Heart left ventricle (tissue), 16 donors: ENCODE measurements around the gene TNFAIP8L3. TPM values are rescaled to one million over a fixed set of nuclear protein-coding genes. Genes with fewer than 3 reads are reported as not detected.
A peak's percentile ranks its signal among the peaks of the same experiment; 100 is the strongest.

Source experiments
- ATAC-seq, 4 donors: fragments of 200-7000 bp; cut with Tn5 transposase; one replicate each; pipeline ENCODE4 v1.9.1; 2020 to 2022; ENCODE audit warnings: moderate library complexity in 4 of 4, mild to moderate bottlenecking in 3 of 4, moderate number of reproducible peaks in 1 of 4
- DNase-seq, 5 donors: peaks; one replicate each; pipeline ENCODE4 v3.0.0-alpha.2; 2020
- H3K27ac ChIP-seq, 12 donors: fragments of 200-600 bp; sonication (generic) in 4 of 12; one replicate each; pipeline versions ENCODE4 v1.5.0 to v1.8.0; 2016 to 2022; ENCODE audit warnings: mild to moderate bottlenecking in 2 of 12
- H3K27me3 ChIP-seq, 9 donors: fragments of 200-600 bp; sonication (generic) in 2 of 9; one replicate each; pipeline versions ENCODE4 v1.5.1 to v1.8.0; 2016 to 2022; ENCODE audit warnings: mild to moderate bottlenecking in 3 of 9
- H3K36me3 ChIP-seq, 9 donors: fragments of 200-600 bp; sonication (generic) in 2 of 9; one replicate each; pipeline versions ENCODE4 v1.5.0 to v1.8.0; 2018 to 2022; ENCODE audit warnings: mild to moderate bottlenecking in 2 of 9
- H3K4me1 ChIP-seq, 12 donors: fragments of 200-600 bp; sonication (generic) in 4 of 12; one replicate each; pipeline versions ENCODE4 v1.5.0 to v1.8.0; 2016 to 2022; ENCODE audit warnings: mild to moderate bottlenecking in 3 of 12
- H3K4me3 ChIP-seq, 12 donors: fragments of 200-600 bp; sonication (generic) in 4 of 12; one replicate each; pipeline versions ENCODE4 v1.5.0 to v1.8.0; 2017 to 2022; ENCODE audit warnings: mild to moderate bottlenecking in 9 of 12, moderate library complexity in 4 of 12
- H3K9me3 ChIP-seq, 12 donors: fragments of 200-600 bp; sonication (generic) in 4 of 12; one replicate each; pipeline versions ENCODE4 v1.5.0 to v1.8.0; 2016 to 2022; ENCODE audit warnings: mild to moderate bottlenecking in 1 of 12
- POLR2A ChIP-seq, 2 donors: fragments of 450-650 bp; IDR thresholded peaks; one replicate each; pipeline ENCODE4 v1.6.1; 2017; ENCODE audit warnings: antibody characterized with exemption in 2 of 2, mild to moderate bottlenecking in 2 of 2, moderate library complexity in 2 of 2
- WGBS, 4 donors: extraction: QIAGEN DNeasy Blood & Tissue Kit in 2 of 4; methylation state at CpG; one replicate each; pipeline versions ENCODE4 v1.1.5 to v1.1.7; 2013 to 2018; 5-methylcytosine and 5-hydroxymethylcytosine counted together
- intact Hi-C, 10 donors: fragments of 100-400 bp; cut with DNase I; formaldehyde crosslinking; loops; one replicate each; pipeline versions ENCODE4 v1.11.1 to v1.14.2; 2022
- polyA plus RNA-seq, 2 donors: library from polyadenylated mRNA; stranded (reverse); fragments of 200-250 nt; gene quantifications; one replicate each; pipeline ENCODE4 v1.2.3, GENCODE V29; 2013
- total RNA-seq, 9 donors: library from RNA; depleted of rRNA in 2 of 9; stranded (reverse); fragments of >200 nt in 2 of 9; fragmentation: NEBNext Ultra II Directional in 3 of 9; extraction: Animal tissue kit (Norgen Biotek cat#: 25700) in 3 of 9; gene quantifications; one replicate each; pipeline versions ENCODE4 v1.1.0 to v1.2.4, GENCODE V29; 2016 to 2023
- TF ChIP-seq, protein P1 (sequence below), 12 donors: fragments of 200-600 bp; sonication (generic) in 4 of 12; IDR thresholded peaks; one replicate each; pipeline versions ENCODE4 v1.5.0 to v1.8.0; 2018 to 2022; ENCODE audit warnings: antibody characterized with exemption in 12 of 12, mild to moderate bottlenecking in 5 of 12
- donor health status: ischemic (EF 13 %, LVEDD 7.1; RV severe dilation, severe dysfunction).
- donor health status: healthy with polysubstance abuse.
- donor health status: DM: no; HTN: yes; CAD: no.
- donor health status: DM: no; HTN: no; CAD: no.
- donor health status: ischemic (EF 25% LVEDD 6.9; RV normal size, moderate dysfunction).
- donor health status: ischemic (EF 25% LVEDD 5.7; RV mildly dilated, moderate dysfunction).
- donor health status: healthy.
- donor health status: DM: yes; HTN: yes; CAD: no.
- donor health status: ischemic (EF 35%, LVEDD 5.7; RV mildly dilated, moderate dysfunction).
- donor health status: nonischemic (EF 11% LVEDD 7.7; RV severe dilation, severe dysfunction).
- donor health status: DM: yes; HTN: yes; CAD: no.
- donor health status: PGD.
- donor health status: ischemic (EF 29% LVEDD 5.4; RV normal size, mild dysfunction).
- donor health status: nonischemic (EF 23%, LVEDD 6.1; RV moderate dilation, normal function).

The TNFAIP8L3 gene
- total and polyA plus RNA-seq, 11 donors: 1.3 to 28.0 (median 3.1) TPM

GRCh38 chr15:51080286-51080685 is 14.4 kb downstream of the TNFAIP8L3 start:
- WGBS, 4 donors: 90 to 93% (median 91%) methylated on average over 5 of the region's 5 CpGs
- no peak for TF ChIP-seq POLR2A (IDR thresholded peaks at IDR 0.05)
- TF ChIP-seq, protein P1, sequence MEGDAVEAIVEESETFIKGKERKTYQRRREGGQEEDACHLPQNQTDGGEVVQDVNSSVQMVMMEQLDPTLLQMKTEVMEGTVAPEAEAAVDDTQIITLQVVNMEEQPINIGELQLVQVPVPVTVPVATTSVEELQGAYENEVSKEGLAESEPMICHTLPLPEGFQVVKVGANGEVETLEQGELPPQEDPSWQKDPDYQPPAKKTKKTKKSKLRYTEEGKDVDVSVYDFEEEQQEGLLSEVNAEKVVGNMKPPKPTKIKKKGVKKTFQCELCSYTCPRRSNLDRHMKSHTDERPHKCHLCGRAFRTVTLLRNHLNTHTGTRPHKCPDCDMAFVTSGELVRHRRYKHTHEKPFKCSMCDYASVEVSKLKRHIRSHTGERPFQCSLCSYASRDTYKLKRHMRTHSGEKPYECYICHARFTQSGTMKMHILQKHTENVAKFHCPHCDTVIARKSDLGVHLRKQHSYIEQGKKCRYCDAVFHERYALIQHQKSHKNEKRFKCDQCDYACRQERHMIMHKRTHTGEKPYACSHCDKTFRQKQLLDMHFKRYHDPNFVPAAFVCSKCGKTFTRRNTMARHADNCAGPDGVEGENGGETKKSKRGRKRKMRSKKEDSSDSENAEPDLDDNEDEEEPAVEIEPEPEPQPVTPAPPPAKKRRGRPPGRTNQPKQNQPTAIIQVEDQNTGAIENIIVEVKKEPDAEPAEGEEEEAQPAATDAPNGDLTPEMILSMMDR (IDR thresholded peaks at IDR 0.05): no peak
- intact Hi-C loops: no loop called here

GRCh38 chr15:51079226-51079625 is 15.5 kb downstream of the TNFAIP8L3 start:
- Histone ChIP-seq H3K9me3 (no peaks in the 10 kb centered on the region), H3K27ac (peak overlapping the region in 1 of 12 donors; percentile 16), H3K27me3 (no peaks in the 10 kb centered on the region), H3K36me3 (no peaks in the 10 kb centered on the region), H3K4me1 (peaks cover 0 to 29% (median 19%) of the 10 kb centered on the region in 12 donors), H3K4me3 (no peak overlapping the region)
- DNase-seq: no peak
- TF ChIP-seq, protein P1 (IDR thresholded peaks at IDR 0.05): no peak
- TF ChIP-seq POLR2A (IDR thresholded peaks at IDR 0.05): no peak
- peak in 2 of 4 donors; percentile 5 to 46 for ATAC-seq
- intact Hi-C loops: loop anchor here in 1 of 10 donors (10.0 kb wide), 1 partner anchor 56 kb away; no protein-coding TSS in a partner anchor

More at GRCh38 chr15:51080286-51080685, 14.4 kb downstream of the TNFAIP8L3 start:
- Histone ChIP-seq H3K4me3 (no peak overlapping the region), H3K27me3 (no peaks in the 10 kb centered on the region), H3K9me3 (no peaks in the 10 kb centered on the region), H3K27ac (no peak overlapping the region), H3K36me3 (no peaks in the 10 kb centered on the region), H3K4me1 (peaks cover 0 to 20% (median 9%) of the 10 kb centered on the region in 12 donors)
- DNase-seq (no peak), ATAC-seq (no peak)

DNA sequence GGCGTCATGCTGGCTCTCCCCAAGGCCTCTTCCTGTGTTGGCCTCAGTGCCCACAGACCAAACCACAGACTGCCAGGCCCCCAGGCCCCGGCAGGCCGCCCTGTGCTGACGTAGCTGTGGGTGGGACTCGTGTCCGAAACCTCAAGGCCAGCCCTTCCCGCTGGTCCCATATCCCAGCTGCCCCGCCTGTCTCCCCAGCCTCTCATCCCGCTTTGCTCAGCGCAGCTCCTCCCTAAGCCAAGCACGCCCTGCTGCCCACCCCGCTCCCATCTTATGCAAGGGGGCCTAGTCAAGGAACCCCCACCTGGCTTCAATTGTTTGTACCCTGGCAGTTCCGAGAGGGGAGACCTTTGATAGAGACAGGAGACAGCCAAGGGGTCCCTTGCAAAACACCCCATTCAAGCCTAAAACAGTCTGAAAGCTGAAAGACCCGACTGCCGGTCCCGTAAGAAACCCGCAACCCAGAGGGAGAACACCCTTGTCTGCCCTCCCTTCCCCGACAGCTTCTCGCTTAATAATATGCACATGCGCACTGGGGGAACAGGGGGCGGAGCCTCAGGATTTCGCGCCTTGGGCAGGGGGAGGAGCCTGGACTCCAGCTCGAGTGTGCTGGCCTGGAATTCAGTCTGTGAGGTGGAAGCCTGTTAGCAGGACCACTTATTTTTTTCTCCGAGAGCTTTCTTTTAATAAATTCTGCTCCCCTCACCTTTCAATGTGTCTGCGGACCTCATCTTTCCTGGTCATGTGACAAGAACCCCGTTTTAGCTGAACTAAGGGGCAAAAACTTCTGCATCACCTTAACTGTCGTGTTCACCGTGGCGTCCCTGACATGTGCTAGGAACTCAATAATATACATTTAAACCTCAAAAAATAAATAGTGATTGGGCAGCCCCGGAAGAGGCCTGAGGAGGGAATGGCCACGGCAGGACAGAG is 17.2 kb downstream of the TNFAIP8L3 start:
- Histone ChIP-seq H3K4me3 (peak overlapping the region in 10 of 12 donors; percentile 10 to 55 (median 37)), H3K27ac (peak overlapping the region in 7 of 12 donors; percentile 15 to 67 (median 50)), H3K27me3 (no peaks in the 10 kb centered on the region), H3K9me3 (no peaks in the 10 kb centered on the region), H3K36me3 (no peaks in the 10 kb centered on the region), H3K4me1 (peaks cover 0 to 29% (median 19%) of the 10 kb centered on the region in 12 donors)
- ATAC-seq: peak in 3 of 4 donors; percentile 49 to 62 (median 59)
- 64 to 80% (median 67%) methylated on average over 32 of the region's 32 CpGs for WGBS, 4 donors
- TF ChIP-seq, protein P1 (IDR thresholded peaks at IDR 0.05): no peak
- TF ChIP-seq POLR2A (IDR thresholded peaks at IDR 0.05): no peak
- intact Hi-C loops: loop anchor here in 1 of 10 donors (10.0 kb wide), 1 partner anchor 57 kb away; no protein-coding TSS in a partner anchor
- DNase-seq: peak; percentile 57 to 85 (median 70)
